Right lung (tissue), 5 donors: ENCODE data around the gene HPF1. TPM values are rescaled to one million over a fixed set of nuclear protein-coding genes. Genes with fewer than 3 reads are reported as not detected.
"Not testable (repeated sequence)": the region's sequence is repeated elsewhere in the genome, so short reads cannot be mapped to it uniquely, and the experiment has no call there.

ENCODE experiments used
- DNase-seq, 2 donors: peaks; one replicate each; pipeline ENCODE4 v3.0.0-alpha.2; 2013
- polyA plus RNA-seq, 5 donors: library from polyadenylated mRNA; unstranded; fragments of 120-200 nt; gene quantifications; one replicate each; pipeline versions ENCODE4 v1.2.1 to v1.2.3, GENCODE V29; 2013; ENCODE audit warnings: inconsistent platforms in 1 of 5, low replicate concordance in 1 of 5; ENCODE audit not compliant: insufficient read length in 5 of 5, insufficient read depth in 1 of 5

The HPF1 gene
- polyA plus RNA-seq, 5 donors = 42.7 to 56.0 (median 45.8) TPM

- DNase-seq = no peak
These were observed 671 bp downstream of the HPF1 start for GRCh38 chr4:169756971-169757574.

GRCh38 chr4:169745291-169745690 lies 12.5 kb downstream of the HPF1 start:
- no peak for DNase-seq

- DNase-seq = no peak
These were observed 13.1 kb downstream of the HPF1 start for GRCh38 chr4:169744601-169745000.

GRCh38 chr4:169741569-169741968 lies 16.2 kb downstream of the HPF1 start:
- DNase-seq = no peak

GRCh38 chr4:169738604-169739003 lies 19.1 kb downstream of the HPF1 start:
- DNase-seq = not testable (repeated sequence)

GRCh38 chr4:169730564-169730963 lies 27.2 kb downstream of the HPF1 start:
- no peak for DNase-seq

GRCh38 chr4:169727616-169728015 lies 30.1 kb downstream of the HPF1 start:
- DNase-seq = no peak

GRCh38 chr4:169724260-169724659 lies 33.5 kb downstream of the HPF1 start:
- DNase-seq = no peak

GRCh38 chr4:169723207-169723965 lies 34.4 kb downstream of the HPF1 start:
- DNase-seq = peak in 1 of 2 donors; percentile 3

GRCh38 chr4:169720529-169720928 lies 37.2 kb downstream of the HPF1 start:
- DNase-seq = no peak

GRCh38 chr4:169716677-169717076 lies 41.1 kb downstream of the HPF1 start:
- DNase-seq = no peak

GRCh38 chr4:169715826-169716225 lies 41.9 kb downstream of the HPF1 start:
- no peak for DNase-seq

GRCh38 chr4:169707958-169708643 lies 49.6 kb downstream of the HPF1 start:
- DNase-seq = no peak

- DNase-seq = no peak
These were observed 59.4 kb downstream of the HPF1 start for GRCh38 chr4:169698331-169698730.

GRCh38 chr4:169690787-169691186 lies 67.0 kb downstream of the HPF1 start:
- no peak for DNase-seq

GRCh38 chr4:169689681-169690080 lies 68.1 kb downstream of the HPF1 start:
- no peak for DNase-seq

GRCh38 chr4:169682372-169683047 lies 75.2 kb downstream of the HPF1 start:
- DNase-seq = no peak

Other genes with a start within 250 kb of the HPF1 start
- gene NEK1, start 145.4 kb downstream of the HPF1 start, polyA plus RNA-seq = 10 to 100 TPM; 20.1 to 32.4 (median 28.7) TPM
- gene CLCN3, start 137.4 kb downstream of the HPF1 start, polyA plus RNA-seq = 10 to 100 TPM; 45.9 to 81.6 (median 70.4) TPM